BLaER1 (cell line): Measurements from ENCODE around the gene SLC44A4.

Experiments used
- H3K27ac ChIP-seq: shearing (Covaris generic); formaldehyde crosslinking; 2 replicates; pipeline ENCODE4 v1.8.1; 2022
- H3K27me3 ChIP-seq: shearing (Covaris generic); formaldehyde crosslinking; 2 replicates; pipeline ENCODE4 v1.8.1; 2022
- H3K36me3 ChIP-seq: shearing (Covaris generic); formaldehyde crosslinking; 2 replicates; pipeline ENCODE4 v1.8.1; 2022
- H3K4me1 ChIP-seq: shearing (Covaris generic); formaldehyde crosslinking; 2 replicates; pipeline ENCODE4 v1.8.1; 2022
- H3K4me2 ChIP-seq: shearing (Covaris generic); formaldehyde crosslinking; 2 replicates; pipeline ENCODE4 v1.8.1; 2022
- H3K4me3 ChIP-seq: shearing (Covaris generic); formaldehyde crosslinking; 2 replicates; pipeline ENCODE4 v1.8.1; 2022
- H3K9ac ChIP-seq: shearing (Covaris generic); formaldehyde crosslinking; 2 replicates; pipeline ENCODE4 v1.8.1; 2022
- H3K9me3 ChIP-seq: shearing (Covaris generic); formaldehyde crosslinking; 2 replicates; pipeline ENCODE4 v1.8.1; 2022
- H4K20me1 ChIP-seq: shearing (Covaris generic); formaldehyde crosslinking; 2 replicates; pipeline ENCODE4 v1.8.1; 2022
- Cebpa-rat ChIP-seq: shearing (Covaris generic); IDR thresholded peaks from 2 replicates; pipeline ENCODE4 v1.8.1; 2022

Gene SLC44A4

GRCh38 chr6:31901953-31902643, 23.3 kb upstream of the SLC44A4 start, which contains the start of gene ZBTB12:
TSS of gene ZBTB12 (minus strand) at chr6:31902086. CDS start at chr6:31901305, 781 bp downstream.
- peak within 1 kb of the TSS; percentile 73 for H3K4me3 ChIP-seq
- H3K27ac ChIP-seq = peak within 1 kb of the TSS; percentile 92
- H3K9ac ChIP-seq = peak within 1 kb of the TSS; percentile 85
- H3K4me2 ChIP-seq = peak within 1 kb of the TSS; percentile 81
- H3K9me3 ChIP-seq = no peaks in the 10 kb centered on the region
- no peak for TF ChIP-seq Cebpa-rat
- H3K4me1 ChIP-seq = peaks cover 35% of the 10 kb centered on the region
- no peaks in the 10 kb centered on the region for H3K36me3 ChIP-seq
- no peaks in the 10 kb centered on the region for H4K20me1 ChIP-seq
- H3K27me3 ChIP-seq = no peaks in the 10 kb centered on the region

- H3K4me3 ChIP-seq = peak overlapping the region; percentile 73
- H3K9ac ChIP-seq = peak overlapping the region; percentile 85
- no peak for TF ChIP-seq Cebpa-rat
- peak overlapping the region; percentile 81 for H3K4me2 ChIP-seq
- H3K4me1 ChIP-seq = peaks cover 37% of the 10 kb centered on the region
- no peaks in the 10 kb centered on the region for H3K27me3 ChIP-seq
- H3K9me3 ChIP-seq = no peaks in the 10 kb centered on the region
- peak overlapping the region; percentile 92 for H3K27ac ChIP-seq
- H4K20me1 ChIP-seq = peaks cover 5% of the 10 kb centered on the region
- H3K36me3 ChIP-seq = no peaks in the 10 kb centered on the region
Observed at GRCh38 chr6:31901415-31901952, 22.7 kb upstream of the SLC44A4 start.

GRCh38 chr6:31900917-31901414, 22.2 kb upstream of the SLC44A4 start:
- Histone ChIP-seq H4K20me1 (peaks cover 10% of the 10 kb centered on the region), H3K36me3 (peaks cover 5% of the 10 kb centered on the region), H3K9ac (peak overlapping the region; percentile 85), H3K27me3 (no peaks in the 10 kb centered on the region), H3K4me3 (peak overlapping the region; percentile 73), H3K4me2 (peak overlapping the region; percentile 81), H3K9me3 (no peaks in the 10 kb centered on the region), H3K4me1 (peaks cover 43% of the 10 kb centered on the region), H3K27ac (peak overlapping the region; percentile 92)
- no peak for TF ChIP-seq Cebpa-rat

- Histone ChIP-seq H3K9me3 (no peaks in the 10 kb centered on the region), H4K20me1 (peaks cover 10% of the 10 kb centered on the region), H3K36me3 (peaks cover 13% of the 10 kb centered on the region), H3K9ac (no peak overlapping the region), H3K27ac (no peak overlapping the region), H3K4me1 (peaks cover 50% of the 10 kb centered on the region), H3K4me2 (peak overlapping the region; percentile 81), H3K4me3 (no peak overlapping the region), H3K27me3 (no peaks in the 10 kb centered on the region)
- no peak for TF ChIP-seq Cebpa-rat
Observed at GRCh38 chr6:31899882-31900722, 21.3 kb upstream of the SLC44A4 start.

GRCh38 chr6:31899215-31899614, 20.4 kb upstream of the SLC44A4 start:
- H3K9ac ChIP-seq = no peak overlapping the region
- no peaks in the 10 kb centered on the region for H3K9me3 ChIP-seq
- TF ChIP-seq Cebpa-rat = no peak
- no peaks in the 10 kb centered on the region for H3K27me3 ChIP-seq
- H3K36me3 ChIP-seq = peaks cover 22% of the 10 kb centered on the region
- H3K27ac ChIP-seq = no peak overlapping the region
- peaks cover 50% of the 10 kb centered on the region for H3K4me1 ChIP-seq
- peaks cover 10% of the 10 kb centered on the region for H4K20me1 ChIP-seq
- peak overlapping the region; percentile 81 for H3K4me2 ChIP-seq
- no peak overlapping the region for H3K4me3 ChIP-seq

- H3K27ac ChIP-seq = peak overlapping the region; percentile 83; the same call in 1 of the 2 replicates
- peaks cover 10% of the 10 kb centered on the region for H4K20me1 ChIP-seq
- H3K36me3 ChIP-seq = peaks cover 30% of the 10 kb centered on the region
- H3K9me3 ChIP-seq = no peaks in the 10 kb centered on the region
- no peaks in the 10 kb centered on the region for H3K27me3 ChIP-seq
- peak overlapping the region; percentile 87 for H3K9ac ChIP-seq
- H3K4me1 ChIP-seq = peaks cover 53% of the 10 kb centered on the region
- H3K4me2 ChIP-seq = peak overlapping the region; percentile 81
- peak overlapping the region; percentile 86 for H3K4me3 ChIP-seq
- no peak for TF ChIP-seq Cebpa-rat
Observed at GRCh38 chr6:31898383-31899011, 19.7 kb upstream of the SLC44A4 start.

GRCh38 chr6:31897612-31898382, 19.0 kb upstream of the SLC44A4 start, which contains the start of gene EHMT2:
TSS of gene EHMT2 (minus strand) at chr6:31897698. CDS start at chr6:31897677, 21 bp downstream.
- Histone ChIP-seq H3K4me3 (peak within 1 kb of the TSS; percentile 86), H3K9ac (peak within 1 kb of the TSS; percentile 87), H3K4me1 (peaks cover 55% of the 10 kb centered on the region), H3K27ac (peak within 1 kb of the TSS; percentile 83), H3K9me3 (no peaks in the 10 kb centered on the region), H3K4me2 (peak within 1 kb of the TSS; percentile 91), H3K27me3 (no peaks in the 10 kb centered on the region), H4K20me1 (peaks cover 12% of the 10 kb centered on the region), H3K36me3 (peaks cover 36% of the 10 kb centered on the region)
- no peak for TF ChIP-seq Cebpa-rat

GRCh38 chr6:31896856-31897611, 18.2 kb upstream of the SLC44A4 start:
- Histone ChIP-seq H3K4me1 (peaks cover 53% of the 10 kb centered on the region), H3K4me2 (peak overlapping the region; percentile 91), H3K27ac (peak overlapping the region; percentile 83), H3K9me3 (no peaks in the 10 kb centered on the region), H3K4me3 (peak overlapping the region; percentile 86), H4K20me1 (peaks cover 19% of the 10 kb centered on the region), H3K9ac (peak overlapping the region; percentile 87), H3K27me3 (no peaks in the 10 kb centered on the region), H3K36me3 (peaks cover 44% of the 10 kb centered on the region)
- TF ChIP-seq Cebpa-rat = no peak
